SU-DHL-6 (cell line): ENCODE results near the gene PLD3.

Source experiments
- EZH2phosphoT487 ChIP-seq: fragments of 200-600 bp; sonication (generic), shearing (Covaris generic); conservative IDR thresholded peaks from 2 replicates; pipeline ENCODE4 v1.6.1; 2018; ENCODE audit warnings: mild to moderate bottlenecking, antibody characterized with exemption, low read length, moderate library complexity, mixed read lengths
- TF ChIP-seq, protein P1 (sequence below): fragments of 200-600 bp; sonication (generic); IDR thresholded peaks from one replicate; pipeline ENCODE4 v1.5.1; 2017; ENCODE audit warnings: antibody characterized with exemption, mild to moderate bottlenecking, low read length, moderate library complexity; ENCODE audit not compliant: insufficient read depth, poor library complexity, severe bottlenecking

DNA sequence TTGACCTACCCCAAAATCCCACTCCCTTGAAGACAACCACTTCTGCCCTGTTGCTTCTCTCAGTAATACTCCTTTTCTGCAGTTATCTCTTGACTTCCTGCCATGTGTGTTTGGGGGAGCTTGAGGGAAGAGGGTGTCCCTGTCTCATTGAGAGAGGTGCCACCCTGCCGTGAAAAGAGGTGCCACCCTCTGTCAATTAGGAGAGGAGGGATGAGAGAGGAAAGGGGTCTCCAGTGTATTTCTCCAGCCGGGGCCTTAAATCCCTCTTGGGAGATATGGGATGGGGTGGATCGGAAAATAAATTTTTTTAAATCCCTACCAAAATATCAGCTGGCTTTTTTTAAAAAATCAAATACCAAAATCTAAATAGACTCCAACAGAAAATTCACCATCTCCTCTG is 16.5 kb downstream of the PLD3 start:
- TF ChIP-seq, protein P1, sequence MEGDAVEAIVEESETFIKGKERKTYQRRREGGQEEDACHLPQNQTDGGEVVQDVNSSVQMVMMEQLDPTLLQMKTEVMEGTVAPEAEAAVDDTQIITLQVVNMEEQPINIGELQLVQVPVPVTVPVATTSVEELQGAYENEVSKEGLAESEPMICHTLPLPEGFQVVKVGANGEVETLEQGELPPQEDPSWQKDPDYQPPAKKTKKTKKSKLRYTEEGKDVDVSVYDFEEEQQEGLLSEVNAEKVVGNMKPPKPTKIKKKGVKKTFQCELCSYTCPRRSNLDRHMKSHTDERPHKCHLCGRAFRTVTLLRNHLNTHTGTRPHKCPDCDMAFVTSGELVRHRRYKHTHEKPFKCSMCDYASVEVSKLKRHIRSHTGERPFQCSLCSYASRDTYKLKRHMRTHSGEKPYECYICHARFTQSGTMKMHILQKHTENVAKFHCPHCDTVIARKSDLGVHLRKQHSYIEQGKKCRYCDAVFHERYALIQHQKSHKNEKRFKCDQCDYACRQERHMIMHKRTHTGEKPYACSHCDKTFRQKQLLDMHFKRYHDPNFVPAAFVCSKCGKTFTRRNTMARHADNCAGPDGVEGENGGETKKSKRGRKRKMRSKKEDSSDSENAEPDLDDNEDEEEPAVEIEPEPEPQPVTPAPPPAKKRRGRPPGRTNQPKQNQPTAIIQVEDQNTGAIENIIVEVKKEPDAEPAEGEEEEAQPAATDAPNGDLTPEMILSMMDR, result no peak
- no peak for TF ChIP-seq EZH2phosphoT487
